ENCODE results near the gene TTLL12.

Gene TTLL12

DNA sequence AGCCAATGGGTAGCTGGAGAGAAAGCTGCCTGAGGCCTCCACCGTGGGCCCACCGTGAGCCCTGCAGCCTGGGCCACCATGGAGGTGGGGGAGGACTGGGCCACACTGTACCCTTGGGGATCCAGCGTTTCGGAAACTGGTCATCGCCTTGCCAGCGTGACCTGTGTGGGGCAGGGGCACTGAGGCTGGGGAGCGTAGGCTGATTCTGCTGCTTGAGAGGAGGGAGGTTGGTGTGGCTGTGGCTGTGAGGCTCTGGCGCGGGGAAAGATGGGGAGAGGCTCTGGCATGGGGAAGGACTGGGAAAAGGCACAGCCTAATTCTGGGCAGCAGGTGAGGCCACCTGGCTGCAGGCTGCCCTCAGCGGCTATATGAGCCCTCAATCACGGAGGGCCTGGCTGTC lies 12.6 kb upstream of the TTLL12 start:
- Histone ChIP-seq H3K27me3 (ENCODE audit: control insufficient read depth, insufficient read depth, low read length, poor library complexity, severe bottlenecking) (no peaks in the 10 kb centered on the region), H3K4me3 (ENCODE audit: insufficient read depth, low read depth, low read length) (no peak overlapping the region), H3K9me3 (ENCODE audit: control insufficient read depth, low read length) (no peaks in the 10 kb centered on the region), H3K36me3 (ENCODE audit: control insufficient read depth, insufficient read depth, low read length) (no peaks in the 10 kb centered on the region), H3K27ac (ENCODE audit: insufficient read depth, low read depth, low read length, poor library complexity, severe bottlenecking) (no peak overlapping the region), H3K4me1 (ENCODE audit: control insufficient read depth, insufficient read depth, low read length) (no peaks in the 10 kb centered on the region)
- 93% methylated on average over 11 of the region's 11 CpGs for WGBS, 2 experiments

DNA sequence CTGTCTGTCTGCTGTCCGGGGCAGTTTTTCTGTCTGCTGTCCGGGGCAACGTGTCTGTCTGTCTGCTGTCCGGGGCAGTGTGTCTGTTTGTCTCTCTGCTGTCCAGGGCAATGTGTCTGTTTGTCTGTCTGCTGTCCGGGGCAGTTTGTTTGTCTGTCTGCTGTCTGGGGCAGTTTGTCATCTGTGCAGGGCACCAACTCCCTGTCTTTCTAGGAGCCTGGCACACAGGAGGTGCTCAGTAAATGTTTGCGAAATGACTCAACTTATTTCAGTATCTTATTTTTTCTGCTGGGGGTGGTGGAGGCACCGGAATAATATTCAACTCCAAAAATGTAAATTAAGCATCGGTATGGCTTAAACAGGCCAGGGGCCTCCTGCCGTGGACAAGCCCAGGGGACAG lies 12.0 kb upstream of the TTLL12 start:
- no peaks in the 10 kb centered on the region for H3K27me3 ChIP-seq (ENCODE audit: control insufficient read depth, insufficient read depth, low read length, poor library complexity, severe bottlenecking)
- WGBS, 2 experiments, result 91 to 95% methylated on average over 9 of the region's 9 CpGs
- no peaks in the 10 kb centered on the region for H3K9me3 ChIP-seq (ENCODE audit: control insufficient read depth, low read length)
- H3K27ac ChIP-seq (ENCODE audit: insufficient read depth, low read depth, low read length, poor library complexity, severe bottlenecking), result no peak overlapping the region
- no peak overlapping the region for H3K4me3 ChIP-seq (ENCODE audit: insufficient read depth, low read depth, low read length)
- H3K36me3 ChIP-seq (ENCODE audit: control insufficient read depth, insufficient read depth, low read length), result no peaks in the 10 kb centered on the region
- H3K4me1 ChIP-seq (ENCODE audit: control insufficient read depth, insufficient read depth, low read length), result no peaks in the 10 kb centered on the region

DNA sequence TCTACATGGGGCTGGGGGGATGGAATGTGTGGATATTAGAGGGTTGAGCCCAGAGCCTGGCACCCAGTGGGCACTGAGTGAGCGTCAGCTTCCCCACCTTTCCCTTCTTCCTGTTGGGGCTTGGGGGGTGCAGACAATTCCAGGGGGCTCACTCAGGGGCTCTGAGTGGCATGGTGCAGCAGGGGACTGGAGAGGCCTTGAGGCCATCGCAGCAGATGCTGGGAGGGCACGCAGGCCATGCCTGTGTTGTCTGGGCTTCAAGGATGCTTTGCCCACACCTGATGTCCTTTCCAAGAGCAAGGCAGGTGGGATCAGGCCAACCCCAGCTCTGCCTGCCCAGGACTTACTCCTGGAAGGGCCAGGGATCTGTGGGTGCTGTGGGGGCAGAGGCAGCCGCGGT lies 11.2 kb upstream of the TTLL12 start:
- no peak overlapping the region for H3K27ac ChIP-seq (ENCODE audit: insufficient read depth, low read depth, low read length, poor library complexity, severe bottlenecking)
- H3K9me3 ChIP-seq (ENCODE audit: control insufficient read depth, low read length), result no peaks in the 10 kb centered on the region
- H3K36me3 ChIP-seq (ENCODE audit: control insufficient read depth, insufficient read depth, low read length), result no peaks in the 10 kb centered on the region
- no peaks in the 10 kb centered on the region for H3K27me3 ChIP-seq (ENCODE audit: control insufficient read depth, insufficient read depth, low read length, poor library complexity, severe bottlenecking)
- 86 to 92% methylated on average over 5 of the region's 5 CpGs for WGBS, 2 experiments
- H3K4me1 ChIP-seq (ENCODE audit: control insufficient read depth, insufficient read depth, low read length), result no peaks in the 10 kb centered on the region
- no peak overlapping the region for H3K4me3 ChIP-seq (ENCODE audit: insufficient read depth, low read depth, low read length)

DNA sequence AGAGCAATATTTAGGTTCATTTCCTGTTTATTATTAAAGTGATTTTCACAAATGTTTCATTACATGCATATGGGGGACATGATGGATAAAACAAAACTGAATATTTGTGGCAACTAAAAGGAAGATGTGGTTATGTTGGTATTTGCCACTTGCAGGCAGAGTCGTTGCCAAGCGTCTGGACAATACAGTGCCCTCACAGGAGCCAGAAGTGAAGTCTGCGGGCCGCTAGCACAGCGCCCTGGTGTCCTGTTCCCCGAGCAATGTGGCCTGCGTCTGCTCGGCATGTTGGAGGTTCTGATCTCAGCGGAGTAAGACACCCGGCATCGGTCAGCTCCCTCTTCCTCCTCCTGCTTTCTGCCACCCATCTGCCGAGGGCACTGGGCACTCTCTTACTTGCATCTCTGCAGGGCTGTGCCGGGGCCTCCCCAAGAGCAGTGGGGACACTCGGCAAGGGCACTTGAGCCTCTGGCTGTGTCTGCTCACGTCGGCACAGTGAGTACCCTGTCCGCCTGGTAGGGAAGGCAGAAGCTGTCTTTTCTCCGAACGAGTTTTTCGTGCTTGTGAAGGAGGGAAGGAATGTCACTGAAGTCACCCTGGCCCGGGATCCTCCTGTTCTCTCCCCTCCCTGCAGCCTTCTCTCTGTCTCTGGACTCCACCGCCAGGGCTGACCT lies 10.5 kb upstream of the TTLL12 start:
- Histone ChIP-seq H3K27ac (ENCODE audit: insufficient read depth, low read depth, low read length, poor library complexity, severe bottlenecking) (no peak overlapping the region), H3K36me3 (ENCODE audit: control insufficient read depth, insufficient read depth, low read length) (no peaks in the 10 kb centered on the region), H3K9me3 (ENCODE audit: control insufficient read depth, low read length) (no peaks in the 10 kb centered on the region), H3K4me1 (ENCODE audit: control insufficient read depth, insufficient read depth, low read length) (no peaks in the 10 kb centered on the region), H3K27me3 (ENCODE audit: control insufficient read depth, insufficient read depth, low read length, poor library complexity, severe bottlenecking) (no peaks in the 10 kb centered on the region), H3K4me3 (ENCODE audit: insufficient read depth, low read depth, low read length) (no peak overlapping the region)
- 85 to 87% methylated on average over 22 of the region's 22 CpGs for WGBS, 2 experiments

DNA sequence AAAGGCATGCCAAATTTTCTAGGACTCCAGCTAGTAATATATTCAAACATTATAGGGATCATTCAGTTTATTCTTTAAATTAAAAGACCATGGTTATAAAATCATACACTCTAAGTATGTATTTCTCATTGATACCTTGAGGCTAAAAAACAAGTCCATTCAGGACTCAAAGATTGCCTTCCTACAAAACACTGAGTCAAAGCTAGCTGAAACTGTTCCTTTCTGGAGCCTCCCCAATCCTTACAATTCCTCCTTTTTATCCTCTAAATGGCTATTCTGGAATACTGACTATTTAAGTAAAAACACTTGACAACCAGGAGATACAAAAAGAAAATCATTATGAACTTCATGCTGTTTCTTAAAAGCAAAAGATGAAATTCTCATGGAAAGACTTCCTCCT lies 4.9 kb upstream of the TTLL12 start:
- Histone ChIP-seq H3K27me3 (ENCODE audit: control insufficient read depth, insufficient read depth, low read length, poor library complexity, severe bottlenecking) (no peaks in the 10 kb centered on the region), H3K27ac (ENCODE audit: insufficient read depth, low read depth, low read length, poor library complexity, severe bottlenecking) (no peak overlapping the region), H3K36me3 (ENCODE audit: control insufficient read depth, insufficient read depth, low read length) (no peaks in the 10 kb centered on the region), H3K4me3 (ENCODE audit: insufficient read depth, low read depth, low read length) (no peak overlapping the region), H3K9me3 (ENCODE audit: control insufficient read depth, low read length) (no peaks in the 10 kb centered on the region), H3K4me1 (ENCODE audit: control insufficient read depth, insufficient read depth, low read length) (peaks cover 4% of the 10 kb centered on the region)

DNA sequence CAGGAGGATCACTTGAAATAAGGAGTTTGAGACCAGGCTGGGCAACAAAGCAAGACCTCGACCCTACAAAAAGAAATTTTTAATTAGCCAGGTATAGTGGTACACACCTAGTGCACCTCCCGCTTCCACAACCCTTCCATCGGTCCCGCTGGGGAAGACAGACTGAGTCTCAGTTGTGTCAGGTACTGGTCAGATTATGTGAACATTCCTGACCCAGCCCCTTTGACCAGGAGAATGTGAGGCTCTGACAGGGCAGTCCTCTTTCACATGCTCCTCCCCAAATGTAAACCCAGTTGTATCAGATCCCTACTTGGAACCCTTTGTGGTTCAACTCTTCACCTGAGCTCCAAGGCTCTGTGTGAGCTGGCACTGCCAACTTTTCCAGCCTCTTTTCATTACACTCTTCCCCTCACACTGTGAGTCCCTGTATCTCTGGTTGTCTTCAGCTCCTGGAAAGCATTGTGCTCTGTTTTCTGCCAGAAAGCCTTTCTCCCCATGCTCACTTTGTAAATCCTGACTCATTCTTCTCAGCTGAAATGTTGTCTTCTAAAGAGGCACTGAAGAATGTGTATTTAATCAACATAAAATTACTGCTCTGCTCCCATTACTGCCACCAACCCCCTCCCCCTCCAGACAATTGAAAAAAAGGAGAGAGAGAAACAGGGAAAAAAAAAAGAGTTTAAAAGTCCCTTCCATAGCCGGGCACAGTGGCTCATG lies 2.1 kb upstream of the TTLL12 start:
- 89 to 91% methylated on average over 5 of the region's 5 CpGs for WGBS, 2 experiments
- H3K36me3 ChIP-seq (ENCODE audit: control insufficient read depth, insufficient read depth, low read length), result no peaks in the 10 kb centered on the region
- peaks cover 15% of the 10 kb centered on the region for H3K4me1 ChIP-seq (ENCODE audit: control insufficient read depth, insufficient read depth, low read length)
- no peak overlapping the region for H3K4me3 ChIP-seq (ENCODE audit: insufficient read depth, low read depth, low read length)
- H3K27ac ChIP-seq (ENCODE audit: insufficient read depth, low read depth, low read length, poor library complexity, severe bottlenecking), result no peak overlapping the region
- no peaks in the 10 kb centered on the region for H3K27me3 ChIP-seq (ENCODE audit: control insufficient read depth, insufficient read depth, low read length, poor library complexity, severe bottlenecking)
- no peaks in the 10 kb centered on the region for H3K9me3 ChIP-seq (ENCODE audit: control insufficient read depth, low read length)

DNA sequence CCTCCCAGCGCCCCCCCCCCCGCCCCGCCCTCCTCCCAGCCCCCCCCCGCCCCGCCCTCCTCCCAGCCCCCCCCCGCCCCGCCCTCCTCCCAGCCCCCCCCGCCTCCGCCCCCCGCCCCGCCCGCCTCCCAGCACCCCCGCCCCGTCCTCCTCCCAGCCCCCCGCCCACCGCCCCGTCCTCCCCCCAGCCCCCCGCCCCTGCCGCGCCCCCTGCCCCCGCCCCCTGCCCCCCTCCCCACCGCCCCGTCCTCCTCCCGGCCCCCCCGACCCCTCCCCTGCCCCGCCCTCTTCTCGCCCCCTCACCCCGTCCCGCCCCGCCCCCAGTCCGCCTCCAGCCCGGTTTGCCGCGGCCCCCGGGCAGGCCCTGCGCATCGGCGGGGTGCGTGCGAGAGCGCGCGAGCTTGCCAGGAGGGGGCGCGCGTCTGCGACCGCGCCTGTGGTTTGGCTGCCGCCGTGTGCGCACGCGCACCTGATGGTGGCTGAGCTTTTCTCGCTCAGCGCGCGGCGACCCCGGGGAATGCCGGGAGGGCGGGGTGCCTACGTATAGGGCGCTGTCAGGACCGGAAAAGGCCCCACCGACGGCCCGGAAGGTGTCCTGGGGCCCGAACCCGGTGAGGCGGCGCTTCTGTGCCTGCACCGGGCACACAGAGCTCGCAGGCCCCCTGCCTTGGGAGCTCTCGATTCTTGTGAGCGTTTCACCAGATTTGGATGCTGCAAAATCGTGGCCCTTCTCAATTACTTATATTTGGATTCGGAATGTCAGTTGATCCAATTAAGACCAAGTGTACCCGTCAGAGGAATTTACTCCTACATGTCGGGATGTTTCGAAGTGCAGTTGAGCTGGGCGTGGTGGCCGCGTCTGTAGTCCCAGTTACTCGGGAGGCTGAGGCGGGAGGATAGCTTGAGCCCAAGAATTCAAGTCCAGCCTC lies 501 bp upstream of the TTLL12 start:
- no peaks in the 10 kb centered on the region for H3K36me3 ChIP-seq (ENCODE audit: control insufficient read depth, insufficient read depth, low read length)
- H3K4me1 ChIP-seq (ENCODE audit: control insufficient read depth, insufficient read depth, low read length), result peaks cover 15% of the 10 kb centered on the region
- H3K27ac ChIP-seq (ENCODE audit: insufficient read depth, low read depth, low read length, poor library complexity, severe bottlenecking), result peak overlapping the region; percentile 60
- H3K9me3 ChIP-seq (ENCODE audit: control insufficient read depth, low read length), result no peaks in the 10 kb centered on the region
- WGBS, 2 experiments, result 14 to 15% methylated on average over 58 to 59 of the region's 86 CpGs
- no peaks in the 10 kb centered on the region for H3K27me3 ChIP-seq (ENCODE audit: control insufficient read depth, insufficient read depth, low read length, poor library complexity, severe bottlenecking)
- peak overlapping the region; percentile 40 for H3K4me3 ChIP-seq (ENCODE audit: insufficient read depth, low read depth, low read length)

DNA sequence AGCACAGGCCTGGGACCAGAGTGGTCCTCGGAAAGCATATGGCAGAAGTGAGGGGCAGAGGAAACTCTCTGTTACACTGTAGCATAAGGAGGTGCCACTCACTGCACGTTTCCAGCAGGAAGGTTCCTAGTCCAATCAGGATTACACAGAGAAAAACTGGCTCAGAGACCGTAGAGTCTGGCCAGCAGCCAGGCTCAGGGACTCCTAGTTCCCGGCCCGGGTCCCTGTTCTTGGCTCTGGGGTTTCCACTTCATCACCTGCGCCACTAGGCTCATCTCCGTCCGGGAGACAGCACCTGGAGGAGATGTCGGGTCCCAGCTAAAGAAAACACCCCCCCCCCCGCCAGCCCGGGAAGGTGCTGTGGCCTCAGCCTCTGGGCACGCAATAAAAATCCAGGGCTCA lies 1.1 kb downstream of the TTLL12 start:
- 24 to 26% methylated on average over 11 to 12 of the region's 12 CpGs for WGBS, 2 experiments
- no peaks in the 10 kb centered on the region for H3K9me3 ChIP-seq (ENCODE audit: control insufficient read depth, low read length)
- H3K4me1 ChIP-seq (ENCODE audit: control insufficient read depth, insufficient read depth, low read length), result peaks cover 15% of the 10 kb centered on the region
- H3K4me3 ChIP-seq (ENCODE audit: insufficient read depth, low read depth, low read length), result peak overlapping the region; percentile 49
- H3K27ac ChIP-seq (ENCODE audit: insufficient read depth, low read depth, low read length, poor library complexity, severe bottlenecking), result no peak overlapping the region
- no peaks in the 10 kb centered on the region for H3K27me3 ChIP-seq (ENCODE audit: control insufficient read depth, insufficient read depth, low read length, poor library complexity, severe bottlenecking)
- H3K36me3 ChIP-seq (ENCODE audit: control insufficient read depth, insufficient read depth, low read length), result no peaks in the 10 kb centered on the region

DNA sequence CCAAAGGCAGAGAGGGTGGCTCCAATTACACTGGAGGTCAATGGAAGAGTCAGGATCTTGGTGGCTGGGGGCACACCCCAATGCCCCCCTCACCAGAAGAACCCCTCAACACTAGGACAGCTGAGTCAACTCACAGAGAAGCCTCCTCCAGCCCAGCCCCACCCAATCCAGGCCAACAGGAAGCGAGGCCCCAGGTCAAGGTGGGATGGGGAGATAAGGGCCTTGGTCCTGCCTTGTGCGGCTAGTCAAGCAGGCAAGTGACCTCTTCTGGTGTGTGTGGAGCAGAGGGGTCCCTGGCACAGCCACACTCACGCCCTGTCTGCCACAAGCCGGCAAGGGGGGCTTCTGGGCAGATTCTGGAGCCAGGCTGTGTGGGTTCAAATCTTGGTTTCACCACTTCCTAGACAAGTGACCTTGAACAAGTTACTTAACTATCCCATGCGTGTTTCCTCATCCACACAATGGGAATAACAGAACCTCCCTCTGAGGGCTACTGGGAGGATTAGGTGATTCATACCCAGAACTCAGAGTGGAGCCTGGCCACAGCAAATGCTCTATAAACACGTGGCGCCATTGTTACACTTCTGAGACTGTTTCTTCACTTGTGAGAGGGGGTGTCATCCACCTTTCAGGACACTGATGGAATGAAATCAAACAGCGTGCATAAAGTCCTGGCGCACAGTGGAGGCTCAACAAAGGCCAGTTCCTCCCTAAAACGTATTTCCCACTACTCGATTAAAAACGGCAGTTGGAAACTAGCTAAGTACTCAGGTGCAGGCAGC lies 3.2 kb downstream of the TTLL12 start:
- H3K9me3 ChIP-seq (ENCODE audit: control insufficient read depth, low read length), result no peaks in the 10 kb centered on the region
- whole genome bisulfite sequencing, 2 experiments, result 94 to 97% methylated on average over 12 of the region's 12 CpGs
- H3K27ac ChIP-seq (ENCODE audit: insufficient read depth, low read depth, low read length, poor library complexity, severe bottlenecking), result no peak overlapping the region
- H3K4me3 ChIP-seq (ENCODE audit: insufficient read depth, low read depth, low read length), result no peak overlapping the region
- peaks cover 10% of the 10 kb centered on the region for H3K4me1 ChIP-seq (ENCODE audit: control insufficient read depth, insufficient read depth, low read length)
- no peaks in the 10 kb centered on the region for H3K27me3 ChIP-seq (ENCODE audit: control insufficient read depth, insufficient read depth, low read length, poor library complexity, severe bottlenecking)
- H3K36me3 ChIP-seq (ENCODE audit: control insufficient read depth, insufficient read depth, low read length), result peaks cover 16% of the 10 kb centered on the region

Data from ectodermal cell (in vitro differentiated cells).